HG03103 (cell line): ENCODE data around the gene GNB5.
A peak's percentile ranks its signal among the peaks of the same experiment; 100 is the strongest.
"Not testable (repeated sequence)": the region's sequence is repeated elsewhere in the genome, so short reads cannot be mapped to it uniquely, and the experiment has no call there.

Experiments
- ATAC-seq: cut with Tn5 transposase; IDR thresholded peaks from one replicate; pipeline ENCODE4 v1.9.1; 2021; ENCODE audit warnings: low read depth; ENCODE audit not compliant: unreplicated experiment

Gene GNB5

DNA sequence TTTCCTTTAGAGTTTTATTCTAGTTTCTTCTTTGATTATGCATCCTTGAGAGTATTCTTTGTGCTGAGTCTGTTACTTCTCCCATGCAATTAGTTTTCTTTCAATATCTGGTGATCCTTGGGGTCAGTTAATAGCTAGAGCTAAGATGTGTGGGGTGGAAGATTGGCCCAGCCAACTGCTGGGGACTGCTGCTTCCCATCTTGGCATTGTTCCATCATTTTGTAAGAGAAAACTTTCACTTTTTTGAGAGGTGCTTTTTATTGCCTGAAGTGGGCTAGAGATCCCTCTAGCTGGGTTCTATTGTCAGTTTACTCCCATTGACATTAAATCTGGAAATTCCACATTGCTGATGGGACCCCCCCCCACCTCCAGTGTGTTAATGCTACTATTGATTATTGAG lies 94.0 kb downstream of the GNB5 start:
- no peak for ATAC-seq

DNA sequence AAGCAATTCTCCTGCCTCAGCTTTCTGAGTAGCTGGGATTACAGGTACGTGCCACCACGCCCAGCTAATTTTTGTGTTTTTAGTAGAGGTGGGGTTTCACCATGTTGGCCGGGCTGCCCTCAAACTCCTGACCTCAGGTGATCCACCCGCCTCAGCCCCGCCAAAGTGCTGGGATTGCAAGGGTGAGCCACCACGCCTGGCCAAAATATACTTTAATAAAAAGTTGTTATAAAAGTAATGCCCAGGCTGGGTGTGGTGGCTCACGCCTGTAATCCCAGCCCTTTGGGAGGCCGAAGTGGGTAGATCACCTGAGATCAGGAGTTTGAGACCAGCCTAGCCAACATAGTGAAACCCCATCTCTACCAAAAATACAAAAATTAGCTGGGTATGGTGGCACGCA lies 94.7 kb downstream of the GNB5 start:
- not testable (repeated sequence) for ATAC-seq

DNA sequence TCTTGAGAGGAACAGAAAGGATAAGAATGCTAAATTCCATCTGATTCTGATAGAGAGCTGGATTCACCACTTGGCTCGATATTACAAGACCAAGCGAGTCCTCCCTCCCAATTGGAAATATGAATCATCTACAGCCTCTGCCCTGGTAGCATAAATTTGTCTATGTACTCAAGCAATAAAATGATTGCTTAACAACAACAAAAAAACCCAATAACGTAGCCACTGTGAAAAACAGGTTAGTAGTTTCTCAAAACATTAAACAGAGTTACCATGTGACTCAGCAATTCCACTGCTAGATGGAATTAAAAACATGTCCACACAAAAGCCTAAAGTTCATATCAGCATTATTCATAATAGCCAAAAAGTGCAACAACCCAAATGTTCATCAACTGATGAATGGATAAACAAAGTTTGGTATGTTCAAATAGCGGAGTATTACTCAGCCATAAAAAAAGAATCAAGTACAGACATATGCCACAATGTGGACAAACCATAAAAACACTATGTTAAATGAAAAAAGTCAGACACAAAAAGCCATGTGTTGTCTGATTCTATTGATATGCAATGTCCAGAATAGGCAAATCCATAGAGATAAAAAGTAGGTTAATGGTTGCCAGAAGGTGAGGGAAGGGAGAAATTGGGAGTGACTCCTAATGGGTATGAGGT lies 95.5 kb downstream of the GNB5 start:
- no peak for ATAC-seq

DNA sequence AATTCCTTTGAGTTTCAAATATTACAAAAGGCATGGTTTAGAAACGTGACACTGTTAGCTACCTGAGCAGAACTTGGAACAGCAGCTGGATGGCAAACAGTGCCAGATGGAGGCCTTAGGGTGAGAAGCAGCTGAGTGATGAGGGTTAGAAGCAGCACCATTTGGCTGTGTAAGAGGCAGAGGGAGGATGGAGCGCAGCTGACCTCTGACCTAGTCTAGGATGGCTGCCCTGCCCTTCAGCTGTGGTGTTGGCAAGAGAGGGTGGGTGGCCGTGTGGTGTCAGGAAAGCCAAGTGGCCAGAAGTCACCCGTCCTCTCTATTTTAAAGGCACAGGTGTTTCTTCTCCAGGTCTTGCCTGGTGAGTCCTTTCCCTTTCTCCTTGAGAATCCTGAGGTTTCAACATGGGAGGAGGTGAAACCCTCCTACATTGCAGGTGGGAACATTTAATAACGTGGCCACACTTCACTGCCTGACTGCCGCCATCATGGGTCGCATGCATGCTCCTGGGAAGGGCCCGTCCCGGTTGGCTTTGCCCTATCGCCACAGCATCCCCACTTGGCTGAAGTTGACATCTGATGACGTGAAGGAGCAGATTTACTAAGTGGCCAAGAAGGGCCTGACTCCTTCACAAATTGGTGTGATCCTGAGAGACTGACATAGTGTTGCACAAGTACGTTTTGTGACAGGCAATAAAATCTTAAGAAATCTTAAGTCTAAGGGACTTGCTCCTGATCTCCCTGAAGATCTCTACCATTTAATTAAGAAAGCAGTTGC lies 96.2 kb downstream of the GNB5 start:
- ATAC-seq = no peak

DNA sequence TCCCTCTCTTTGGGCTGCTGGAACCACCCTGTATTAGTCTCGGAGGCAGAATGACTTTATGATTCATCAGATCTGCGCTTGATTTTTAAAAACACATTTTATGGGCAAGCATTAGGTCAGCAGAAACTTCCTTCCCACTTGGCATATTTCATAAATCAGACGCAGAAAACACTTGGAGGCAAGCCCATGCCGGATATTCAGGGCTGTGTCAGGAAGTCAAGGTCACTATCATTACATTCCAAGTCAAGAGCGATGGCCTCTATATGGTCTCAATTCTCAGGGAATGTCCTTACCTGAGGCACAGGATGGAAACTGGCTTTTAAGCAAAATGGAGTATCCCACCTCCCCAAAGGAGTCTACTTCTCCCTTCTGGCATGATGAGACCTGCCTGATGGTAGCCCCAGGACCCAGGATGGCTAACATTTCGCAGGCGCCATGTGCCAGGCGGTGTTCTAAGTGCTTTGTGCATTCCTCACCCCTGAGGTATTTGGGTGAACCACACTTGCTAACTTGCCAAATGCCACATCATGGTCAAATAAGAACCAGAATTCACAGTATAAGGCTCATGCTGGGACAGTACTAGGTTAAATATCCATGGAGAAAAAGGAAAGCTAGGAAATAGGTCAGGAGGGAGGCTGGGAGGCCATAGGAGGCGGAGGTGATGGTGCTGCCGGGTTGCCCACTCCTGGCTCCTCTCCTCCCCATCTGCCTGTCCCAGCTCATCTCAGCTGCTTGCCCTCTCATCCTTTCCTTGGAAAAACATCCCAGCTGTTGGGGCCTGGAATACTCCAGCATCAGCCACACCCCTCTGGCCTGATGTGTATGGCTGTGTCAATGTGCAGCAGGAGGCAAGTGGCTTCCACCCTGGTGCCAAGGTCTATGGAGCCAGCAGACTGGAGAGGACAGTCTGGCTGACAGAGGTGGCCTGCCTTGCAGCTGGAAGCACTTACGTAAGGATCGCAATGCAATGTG lies 97.4 kb downstream of the GNB5 start:
- no peak for ATAC-seq

DNA sequence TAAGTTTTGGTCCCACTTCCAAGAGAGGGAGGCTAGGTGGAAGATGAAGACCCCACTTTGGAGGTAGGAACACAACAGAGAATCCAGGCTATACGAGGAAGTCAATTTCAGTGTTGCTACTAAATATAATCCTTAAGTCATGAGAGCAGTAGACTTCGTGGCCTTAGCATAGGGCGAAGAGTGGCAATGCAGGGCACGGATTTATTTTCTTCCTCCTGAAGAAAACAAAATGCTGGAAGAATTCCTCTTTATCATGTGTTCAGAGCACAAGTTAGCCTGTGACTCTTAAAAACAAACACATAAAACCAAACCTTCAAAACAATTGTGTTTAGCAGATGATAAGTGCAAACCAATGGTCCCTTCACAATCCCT lies 98.0 kb downstream of the GNB5 start:
- ATAC-seq = no peak

DNA sequence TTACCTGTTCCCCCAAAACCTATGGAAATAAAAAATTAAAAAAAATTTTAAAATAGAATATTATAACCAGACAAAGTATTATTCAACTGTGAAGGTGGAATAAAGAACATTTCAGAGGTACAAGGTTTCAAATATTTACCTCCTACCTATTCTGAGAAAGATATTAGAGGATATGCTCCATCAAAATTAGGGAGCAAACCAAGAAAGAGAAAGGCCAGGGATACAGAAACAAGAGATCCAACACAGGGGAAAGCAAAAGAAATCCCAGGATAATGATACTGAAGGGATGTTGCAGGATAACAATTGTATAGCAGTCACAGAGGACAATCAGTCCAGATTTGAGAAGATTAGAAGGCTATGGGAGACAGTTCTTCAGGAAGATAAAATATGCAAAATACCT lies 101.0 kb downstream of the GNB5 start:
- no peak for ATAC-seq

DNA sequence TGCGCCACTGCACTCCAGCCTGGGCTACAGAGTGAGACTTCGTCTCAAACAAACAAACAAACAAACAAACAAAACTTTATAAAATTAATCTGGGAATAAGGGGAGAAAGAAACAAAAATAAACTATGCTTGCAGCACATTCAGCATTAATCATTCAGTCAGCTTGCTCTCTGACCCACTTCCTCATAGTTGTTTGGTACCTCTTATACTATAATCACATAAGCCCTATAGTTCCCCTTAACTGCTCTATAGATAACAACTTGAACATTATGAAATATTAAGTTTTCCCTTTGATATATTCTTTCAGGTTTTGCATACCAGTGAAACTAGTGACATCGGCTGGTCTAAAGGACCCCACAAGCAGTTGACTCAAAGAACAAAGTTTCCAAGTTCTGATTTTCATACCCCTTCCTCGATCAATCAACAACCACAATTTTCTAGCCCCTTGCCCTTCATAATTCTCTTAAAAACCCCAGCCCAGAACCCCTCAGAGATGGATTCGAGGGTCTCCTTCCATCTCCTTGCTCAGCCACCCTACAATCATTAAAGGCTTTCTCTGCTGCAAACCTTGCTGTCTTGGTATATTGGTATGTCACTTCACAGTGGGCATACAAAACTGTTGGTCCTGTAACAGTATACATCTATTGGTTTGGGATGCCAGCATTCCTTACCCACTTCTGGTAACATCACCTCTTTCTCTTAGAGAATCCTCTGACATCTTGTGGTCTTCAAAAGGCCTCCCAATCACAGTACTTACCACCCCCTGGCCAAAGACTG lies 105.0 kb downstream of the GNB5 start:
- no peak for ATAC-seq

DNA sequence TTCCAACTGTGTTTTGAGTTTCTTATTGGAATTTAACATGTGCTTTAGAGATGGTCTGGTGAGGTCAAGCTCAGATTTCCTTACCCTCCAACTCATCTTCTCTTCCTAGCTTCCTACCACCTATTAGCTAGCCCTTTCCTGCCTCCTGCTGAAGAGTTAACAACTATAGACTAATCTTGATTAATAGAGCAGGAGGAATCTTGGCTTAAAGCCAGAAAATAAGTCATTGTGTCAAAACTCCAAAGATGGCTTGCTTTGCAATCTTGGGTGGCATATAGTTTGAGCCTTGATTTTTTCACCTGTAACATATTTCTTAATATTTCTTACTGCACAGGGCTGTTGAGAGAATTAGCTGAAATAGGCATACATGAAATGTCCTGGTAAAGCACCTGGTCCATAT lies 105.9 kb downstream of the GNB5 start:
- no peak for ATAC-seq

DNA sequence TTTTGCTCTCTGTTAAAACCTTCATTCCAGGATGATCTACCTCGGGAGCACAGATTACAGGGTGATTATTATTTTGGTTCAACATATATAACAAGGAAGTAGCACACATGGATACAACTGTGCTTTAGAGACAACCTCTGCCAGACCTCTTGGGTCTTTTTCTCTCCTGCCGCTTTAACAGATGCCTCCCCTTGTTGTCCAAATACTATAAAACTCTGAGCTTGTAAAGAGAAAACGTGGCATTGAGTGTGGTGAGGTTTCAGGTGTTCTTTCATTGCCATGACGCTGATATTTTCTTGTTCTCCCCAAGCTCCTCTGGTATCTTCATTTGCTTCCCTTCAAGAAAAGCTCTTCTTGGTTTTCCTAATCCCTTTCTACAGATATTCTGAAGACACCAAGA lies 107.6 kb downstream of the GNB5 start:
- ATAC-seq = no peak

DNA sequence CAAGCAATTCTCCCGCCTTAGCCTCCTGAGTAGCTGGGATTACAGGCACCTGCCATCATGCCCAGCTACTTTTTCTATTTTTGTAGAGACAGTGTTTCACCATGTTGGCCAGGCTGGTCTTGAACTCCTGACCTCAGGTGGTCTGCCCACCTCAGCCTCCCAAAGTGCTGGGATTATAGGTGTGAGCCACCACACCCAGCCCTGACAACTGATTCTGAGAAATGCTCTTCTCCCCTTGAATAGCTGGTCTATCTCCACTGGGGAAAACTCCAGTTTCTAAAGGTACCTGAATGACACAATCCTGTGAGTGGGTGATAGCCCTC lies 108.2 kb downstream of the GNB5 start:
- not testable (repeated sequence) for ATAC-seq

DNA sequence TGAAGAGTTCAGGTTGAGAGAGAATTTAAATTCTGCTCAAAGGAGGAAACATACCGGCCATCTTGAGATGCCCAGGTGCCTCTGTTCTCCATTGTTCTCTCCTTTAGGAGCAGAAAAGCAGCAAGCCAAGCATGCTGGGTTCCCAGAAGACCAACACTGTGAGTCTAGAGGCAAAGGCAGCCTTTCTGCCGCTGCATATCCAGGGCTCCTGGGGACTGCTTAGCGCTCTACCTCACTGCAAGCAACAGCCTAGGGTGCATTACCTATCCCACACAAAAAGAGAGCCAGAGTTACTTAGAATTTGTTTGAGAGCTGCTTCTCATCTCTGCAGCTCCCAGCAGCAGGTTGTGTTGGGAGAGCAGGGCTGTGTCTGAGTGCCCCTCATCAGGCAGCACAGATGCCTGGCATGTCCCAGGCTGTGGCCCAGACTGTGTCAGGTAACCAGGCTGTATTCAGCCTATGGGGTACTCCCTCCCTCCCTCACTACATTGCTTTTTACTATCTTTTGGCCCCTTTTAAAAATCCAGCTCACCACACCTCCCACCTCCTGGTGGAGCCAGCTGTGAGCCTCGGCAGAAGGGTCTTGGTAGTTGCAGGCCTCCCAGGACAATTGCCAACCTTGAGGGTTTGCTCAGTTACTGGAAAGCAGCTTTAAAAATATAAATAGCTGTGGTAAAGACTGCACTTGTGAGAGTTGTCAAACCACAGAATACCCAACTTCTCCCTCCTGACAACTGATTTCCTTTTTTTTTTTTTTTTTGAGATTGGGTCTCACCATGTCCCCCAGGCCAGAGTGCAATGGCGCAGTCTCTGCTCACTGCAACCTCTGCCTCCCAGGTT lies 108.8 kb downstream of the GNB5 start:
- peak; percentile 68 for ATAC-seq

DNA sequence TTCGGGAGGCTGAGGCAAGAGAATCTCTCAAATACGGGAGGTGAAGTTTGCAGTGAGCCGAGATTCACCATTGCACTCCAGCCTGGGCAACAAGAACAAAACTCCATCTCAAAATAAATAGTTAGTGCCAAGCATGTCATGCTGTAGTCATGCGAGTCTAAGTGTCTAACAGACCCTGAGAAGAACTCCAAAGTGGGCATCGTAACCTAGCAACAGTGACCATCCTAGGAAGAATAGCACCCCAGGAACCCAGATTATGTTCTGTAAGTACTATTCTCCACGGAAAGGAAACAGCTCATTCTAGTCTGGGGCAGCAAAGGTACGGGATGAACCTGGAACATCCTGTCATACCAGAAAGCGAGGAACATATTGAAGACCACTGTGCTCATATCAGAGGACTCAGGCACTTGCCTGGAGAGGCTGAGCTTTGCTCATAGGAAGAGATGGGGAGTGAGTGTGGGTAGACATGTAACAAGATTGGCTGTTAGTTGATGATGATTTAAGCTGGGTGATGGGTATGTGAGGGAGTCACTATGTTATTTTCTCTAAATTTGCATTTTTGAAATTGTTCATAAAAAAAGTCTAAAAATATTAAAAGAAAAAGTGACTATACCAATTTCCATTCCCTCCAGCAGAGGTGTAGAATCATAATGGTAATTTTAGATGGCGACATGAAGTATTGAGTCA lies 110.3 kb downstream of the GNB5 start:
- no peak for ATAC-seq

DNA sequence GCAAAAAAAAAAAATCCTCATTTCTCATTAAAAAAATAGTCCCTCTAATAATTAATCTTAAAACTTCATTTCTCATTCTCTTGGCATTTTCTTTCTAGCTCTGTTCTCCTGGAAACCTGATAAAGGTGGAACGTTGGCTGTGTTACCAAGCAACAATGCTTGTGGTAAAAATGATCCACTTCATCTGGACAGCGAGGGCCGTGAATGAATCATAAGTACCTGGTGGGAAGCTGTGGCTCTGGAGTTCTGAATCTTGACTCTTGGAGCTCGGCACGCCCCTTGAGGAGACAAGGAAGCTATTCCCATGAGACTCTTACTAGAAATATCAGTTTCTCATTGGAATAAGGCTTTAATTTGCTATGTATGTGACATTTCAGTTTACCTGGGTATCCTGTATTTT lies 111.2 kb downstream of the GNB5 start:
- no peak for ATAC-seq

DNA sequence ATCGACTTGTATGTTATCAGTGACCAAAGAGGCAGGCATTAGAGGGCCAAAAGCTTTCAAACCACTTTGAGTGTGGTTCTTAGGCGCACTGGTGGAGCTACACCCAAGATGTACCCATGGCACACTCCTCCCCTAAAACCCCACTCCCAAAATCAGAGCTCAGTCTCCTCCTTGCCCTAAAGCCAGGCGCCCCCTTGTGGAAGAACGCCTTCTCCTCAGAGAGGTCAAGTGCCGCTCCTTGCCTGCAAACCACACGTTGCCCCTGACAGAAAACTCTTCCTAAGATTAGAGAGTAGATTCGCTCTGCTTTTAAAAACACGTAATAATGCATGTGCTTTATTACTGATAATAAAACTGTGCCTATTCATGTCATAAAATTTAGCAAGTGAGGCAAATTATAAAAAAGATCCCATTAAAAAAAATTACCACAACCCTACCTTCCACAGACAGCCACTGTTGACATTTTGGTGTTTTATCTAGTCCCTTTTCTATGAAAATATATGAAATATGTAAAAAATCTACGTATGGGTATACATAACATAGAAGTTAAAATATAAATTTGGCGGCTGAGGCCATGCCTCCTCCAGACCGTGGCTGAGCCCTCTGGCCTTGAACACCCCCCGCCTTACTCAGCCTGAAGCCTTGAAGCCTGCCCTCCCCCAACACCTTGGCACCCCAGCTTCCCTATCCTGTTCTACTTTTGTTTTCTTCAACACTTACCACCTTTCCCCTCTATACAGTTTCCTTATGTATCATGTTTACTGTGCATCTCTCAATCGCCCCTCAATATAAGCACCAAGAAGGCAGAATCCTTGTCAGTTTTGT lies 112.1 kb downstream of the GNB5 start:
- no peak for ATAC-seq

DNA sequence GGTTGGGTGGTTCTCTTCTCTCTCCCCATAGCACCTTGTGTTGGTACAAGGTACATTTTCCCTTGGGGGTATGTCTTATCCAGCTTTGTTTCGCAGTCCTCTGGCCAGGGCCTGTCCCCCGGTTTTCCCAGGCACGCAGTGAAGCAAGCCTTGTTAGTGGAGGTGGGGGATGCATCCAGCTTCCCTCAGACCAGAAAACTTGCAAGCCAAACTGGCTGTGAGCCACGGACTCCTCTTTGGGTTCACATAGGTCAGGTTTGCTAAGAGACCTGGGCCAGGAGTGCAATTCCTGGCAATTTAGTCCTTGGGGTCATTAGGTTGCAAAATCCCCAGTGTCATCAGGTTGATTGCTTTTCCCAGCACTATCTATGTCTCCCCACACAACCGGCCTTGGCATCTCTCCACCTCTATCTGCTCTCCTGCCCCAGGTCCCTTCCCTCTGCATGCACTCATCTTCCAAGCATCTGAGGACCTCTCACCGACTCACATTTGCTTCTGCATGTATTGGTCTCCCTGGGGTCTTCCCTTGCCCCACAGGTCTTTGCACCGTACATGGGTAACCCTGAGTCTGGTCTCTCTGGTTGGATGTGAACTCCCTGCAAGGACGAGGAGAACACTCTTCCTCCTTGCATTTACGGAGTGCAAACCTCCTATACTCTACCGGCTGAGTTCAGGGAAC lies 112.9 kb downstream of the GNB5 start:
- no peak for ATAC-seq

DNA sequence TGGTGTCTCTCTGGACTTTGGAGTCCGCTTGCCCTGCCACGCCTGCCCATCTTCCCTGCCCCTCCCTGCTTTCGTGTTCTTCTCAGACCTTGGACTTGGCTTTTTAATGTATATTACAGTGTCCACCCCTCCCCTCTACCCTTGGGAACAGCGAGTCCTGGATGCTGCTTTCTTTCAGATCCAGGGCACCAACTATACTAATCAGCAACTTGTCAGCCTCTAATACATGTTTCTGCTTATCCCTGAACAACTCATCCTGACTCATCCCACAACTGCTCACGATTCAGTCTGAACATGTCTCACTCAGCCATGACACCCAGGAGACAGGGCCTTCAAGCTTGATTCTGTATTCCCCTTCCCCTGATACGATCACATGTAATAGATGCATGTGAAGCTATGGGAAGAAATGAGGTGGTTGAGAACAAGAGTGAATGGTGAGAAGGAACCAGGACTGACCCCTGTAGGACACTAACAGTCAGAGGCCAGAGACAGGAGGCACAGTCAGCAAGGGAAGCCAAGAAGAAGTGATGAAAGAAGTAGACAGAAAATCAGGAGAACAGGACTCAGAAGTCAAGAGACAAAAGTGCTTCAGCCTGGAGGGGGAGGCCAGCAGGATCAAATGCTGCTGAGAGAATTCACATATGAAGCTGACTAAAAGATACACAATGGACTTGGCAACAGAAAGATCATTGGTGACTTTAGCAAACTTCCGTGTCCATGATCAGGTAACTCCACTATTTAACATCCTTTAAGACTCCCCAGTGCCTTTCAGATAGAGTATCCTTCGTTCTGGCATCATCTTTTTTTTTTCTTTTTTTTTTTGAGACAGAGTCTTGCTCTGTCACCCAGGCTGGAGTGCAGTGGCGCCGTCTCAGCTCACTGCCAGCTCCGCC lies 114.1 kb downstream of the GNB5 start:
- no peak for ATAC-seq
